WTC11 (cell line): ENCODE data around the gene NFIA. TPM values are rescaled to one million over a fixed set of nuclear protein-coding genes. Genes with fewer than 3 reads are reported as not detected.

Source experiments
- ATAC-seq: fragments of 200-7000 bp; cut with Tn5 transposase; 2 replicates; pipeline ENCODE4 v1.10.0; 2021; ENCODE audit warnings: mild to moderate bottlenecking, moderate library complexity
- CTCF ChIA-PET: fragments of 300-600 bp; sonication (Branson Sonifier 250); formaldehyde crosslinking; loops from one replicate; lab custom pipeline; 2021; ENCODE audit warnings: antibody characterized with exemption; lab: Charles Lee
- POLR2A ChIA-PET: fragments of 350-600 bp; sonication (Branson Sonifier 250); formaldehyde crosslinking; loops from one replicate; lab custom pipeline; 2021; ENCODE audit warnings: antibody characterized with exemption; lab: Charles Lee
- DNase-seq: peaks from one replicate; pipeline ENCODE4 v3.0.0; 2021; ENCODE audit warnings: low spot score
- H3K27ac Mint-ChIP-seq: 2 replicates; pipeline ENCODE4 v1.8.0; 2021; ENCODE audit warnings: mixed read lengths
- H3K27me3 Mint-ChIP-seq: 2 replicates; pipeline ENCODE4 v1.8.0; 2021; ENCODE audit warnings: low read depth, mild to moderate bottlenecking, moderate library complexity, mixed read lengths
- H3K36me3 Mint-ChIP-seq: 2 replicates; pipeline ENCODE4 v1.8.0; 2021; ENCODE audit warnings: mixed read lengths
- H3K4me1 Mint-ChIP-seq: 2 replicates; pipeline ENCODE4 v1.8.0; 2022; ENCODE audit warnings: mixed read lengths
- H3K4me3 Mint-ChIP-seq: 2 replicates; pipeline ENCODE4 v1.8.0; 2021; ENCODE audit warnings: mild to moderate bottlenecking, moderate library complexity, mixed read lengths
- H3K9me3 Mint-ChIP-seq: 2 replicates; pipeline ENCODE4 v1.8.0; 2021; ENCODE audit warnings: mixed read lengths
- CBFB ChIP-seq: sonication (generic); formaldehyde crosslinking; IDR thresholded peaks from 2 replicates; pipeline ENCODE4 v1.8.1; 2022; ENCODE audit warnings: mild to moderate bottlenecking, low read depth, missing genetic modification reagents
- EMX1 ChIP-seq: fragments of 250-450 bp; sonication (Bioruptor Pico); IDR thresholded peaks from 2 replicates; pipeline ENCODE4 v1.8.0; 2021; ENCODE audit warnings: mild to moderate bottlenecking
- ETV6 ChIP-seq: sonication (generic); formaldehyde crosslinking; IDR thresholded peaks from 2 replicates; pipeline ENCODE4 v1.8.1; 2022; ENCODE audit warnings: mild to moderate bottlenecking, missing genetic modification reagents
- GABPB1 ChIP-seq: sonication (generic); formaldehyde crosslinking; IDR thresholded peaks from 2 replicates; pipeline ENCODE4 v1.8.1; 2023; ENCODE audit warnings: mild to moderate bottlenecking, missing genetic modification reagents
- HMGA2 ChIP-seq: fragments of 250-450 bp; sonication (Bioruptor Pico); IDR thresholded peaks from 2 replicates; pipeline ENCODE4 v1.4.0; 2021; ENCODE audit warnings: mild to moderate bottlenecking, moderate library complexity
- JUN ChIP-seq: sonication (generic); formaldehyde crosslinking; IDR thresholded peaks from 2 replicates; pipeline ENCODE4 v1.8.0; 2023; ENCODE audit warnings: mild to moderate bottlenecking, missing genetic modification reagents
- MYBL2 ChIP-seq: sonication (generic); formaldehyde crosslinking; IDR thresholded peaks from 2 replicates; pipeline ENCODE4 v1.8.1; 2023; ENCODE audit warnings: mild to moderate bottlenecking, moderate library complexity, missing genetic modification reagents
- NR3C1 ChIP-seq: sonication (generic); formaldehyde crosslinking; conservative IDR thresholded peaks from 2 replicates; pipeline ENCODE4 v1.8.1; 2023; ENCODE audit warnings: low read depth, mild to moderate bottlenecking, missing genetic modification reagents
- SMAD4 ChIP-seq: sonication (generic); formaldehyde crosslinking; IDR thresholded peaks from 2 replicates; pipeline ENCODE4 v1.8.0; 2022; ENCODE audit warnings: mild to moderate bottlenecking, missing genetic modification reagents
- ZNF671 ChIP-seq: fragments of 250-450 bp; sonication (Bioruptor Pico); IDR thresholded peaks from 2 replicates; pipeline ENCODE4 v1.8.0; 2021; ENCODE audit warnings: mild to moderate bottlenecking
- total RNA-seq: library from RNA; stranded (reverse); gene quantifications from 3 replicates; pipeline ENCODE4 v1.2.3, GENCODE V29; 2021
- TF ChIP-seq, protein P1 (sequence below): sonication (generic); formaldehyde crosslinking; IDR thresholded peaks from 2 replicates; pipeline ENCODE4 v1.8.1; 2023; ENCODE audit warnings: mild to moderate bottlenecking, missing genetic modification reagents, moderate library complexity
- TF ChIP-seq, protein P2 (sequence below): sonication (generic); formaldehyde crosslinking; IDR thresholded peaks from 2 replicates; pipeline ENCODE4 v1.8.0; 2023; ENCODE audit warnings: mild to moderate bottlenecking, missing genetic modification reagents
- TF ChIP-seq, protein P3 (sequence below): sonication (generic); formaldehyde crosslinking; conservative IDR thresholded peaks from 2 replicates; pipeline ENCODE4 v1.8.1; 2022; ENCODE audit warnings: mild to moderate bottlenecking, missing genetic modification reagents
- TF ChIP-seq, protein P4 (sequence below): sonication (generic); formaldehyde crosslinking; IDR thresholded peaks from 2 replicates; pipeline ENCODE4 v1.8.1; 2022; ENCODE audit warnings: mild to moderate bottlenecking, missing genetic modification reagents, moderate library complexity, borderline replicate concordance
- TF ChIP-seq, protein P5 (sequence below): sonication (generic); formaldehyde crosslinking; IDR thresholded peaks from 2 replicates; pipeline ENCODE4 v1.8.0; 2022; ENCODE audit warnings: mild to moderate bottlenecking, missing genetic modification reagents
- TF ChIP-seq, protein P6 (sequence below): fragments of 250-450 bp; sonication (Bioruptor Pico); IDR thresholded peaks from 2 replicates; pipeline ENCODE4 v1.9.0; 2021; ENCODE audit warnings: mild to moderate bottlenecking
- TF ChIP-seq, protein P7 (sequence below): fragments of 250-450 bp; sonication (Bioruptor Pico); IDR thresholded peaks from 2 replicates; pipeline ENCODE4 v1.9.0; 2021; ENCODE audit warnings: moderate library complexity, mild to moderate bottlenecking, inconsistent platforms, borderline replicate concordance

NFIA gene
- total RNA-seq, 1 experiment from 2014 or later = 16.7 TPM

DNA sequence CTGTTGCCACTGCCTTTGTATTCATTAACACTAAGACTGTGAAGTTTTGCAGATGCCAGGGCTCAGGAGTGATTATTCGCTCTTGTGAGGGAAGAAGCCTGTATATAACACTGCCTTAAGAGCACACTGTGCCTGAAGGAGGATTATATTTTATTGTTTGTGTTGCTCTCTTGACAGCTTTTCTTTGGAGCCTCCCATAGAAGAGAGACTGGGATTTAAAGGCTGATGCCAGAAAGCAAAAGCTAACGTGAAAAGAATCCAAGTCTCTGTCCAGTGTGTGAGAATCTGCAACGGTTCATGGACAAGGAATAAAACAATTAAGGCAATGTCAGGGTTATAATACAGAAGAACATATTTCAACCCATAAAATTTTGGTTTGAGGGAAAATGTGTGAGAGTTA, 316.8 kb downstream of the NFIA start:
- no peak overlapping the region for H3K27ac Mint-ChIP-seq
- H3K27me3 Mint-ChIP-seq = no peaks in the 10 kb centered on the region
- peaks cover 12% of the 10 kb centered on the region for H3K4me1 Mint-ChIP-seq
- DNase-seq (no peak), ATAC-seq (no peak)
- CTCF ChIA-PET = no interaction called here
- TF ChIP-seq, protein P1, sequence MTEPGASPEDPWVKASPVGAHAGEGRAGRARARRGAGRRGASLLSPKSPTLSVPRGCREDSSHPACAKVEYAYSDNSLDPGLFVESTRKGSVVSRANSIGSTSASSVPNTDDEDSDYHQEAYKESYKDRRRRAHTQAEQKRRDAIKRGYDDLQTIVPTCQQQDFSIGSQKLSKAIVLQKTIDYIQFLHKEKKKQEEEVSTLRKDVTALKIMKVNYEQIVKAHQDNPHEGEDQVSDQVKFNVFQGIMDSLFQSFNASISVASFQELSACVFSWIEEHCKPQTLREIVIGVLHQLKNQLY (CRISPR knock-in tag) = no peak
- TF ChIP-seq, protein P2, sequence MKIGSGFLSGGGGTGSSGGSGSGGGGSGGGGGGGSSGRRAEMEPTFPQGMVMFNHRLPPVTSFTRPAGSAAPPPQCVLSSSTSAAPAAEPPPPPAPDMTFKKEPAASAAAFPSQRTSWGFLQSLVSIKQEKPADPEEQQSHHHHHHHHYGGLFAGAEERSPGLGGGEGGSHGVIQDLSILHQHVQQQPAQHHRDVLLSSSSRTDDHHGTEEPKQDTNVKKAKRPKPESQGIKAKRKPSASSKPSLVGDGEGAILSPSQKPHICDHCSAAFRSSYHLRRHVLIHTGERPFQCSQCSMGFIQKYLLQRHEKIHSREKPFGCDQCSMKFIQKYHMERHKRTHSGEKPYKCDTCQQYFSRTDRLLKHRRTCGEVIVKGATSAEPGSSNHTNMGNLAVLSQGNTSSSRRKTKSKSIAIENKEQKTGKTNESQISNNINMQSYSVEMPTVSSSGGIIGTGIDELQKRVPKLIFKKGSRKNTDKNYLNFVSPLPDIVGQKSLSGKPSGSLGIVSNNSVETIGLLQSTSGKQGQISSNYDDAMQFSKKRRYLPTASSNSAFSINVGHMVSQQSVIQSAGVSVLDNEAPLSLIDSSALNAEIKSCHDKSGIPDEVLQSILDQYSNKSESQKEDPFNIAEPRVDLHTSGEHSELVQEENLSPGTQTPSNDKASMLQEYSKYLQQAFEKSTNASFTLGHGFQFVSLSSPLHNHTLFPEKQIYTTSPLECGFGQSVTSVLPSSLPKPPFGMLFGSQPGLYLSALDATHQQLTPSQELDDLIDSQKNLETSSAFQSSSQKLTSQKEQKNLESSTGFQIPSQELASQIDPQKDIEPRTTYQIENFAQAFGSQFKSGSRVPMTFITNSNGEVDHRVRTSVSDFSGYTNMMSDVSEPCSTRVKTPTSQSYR = no peak
- TF ChIP-seq, protein P3, sequence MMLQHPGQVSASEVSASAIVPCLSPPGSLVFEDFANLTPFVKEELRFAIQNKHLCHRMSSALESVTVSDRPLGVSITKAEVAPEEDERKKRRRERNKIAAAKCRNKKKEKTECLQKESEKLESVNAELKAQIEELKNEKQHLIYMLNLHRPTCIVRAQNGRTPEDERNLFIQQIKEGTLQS (CRISPR knock-in tag) = no peak
- TF ChIP-seq GABPB1 = no peak
- TF ChIP-seq, all 79 proteins: peak for 0
- H3K36me3 Mint-ChIP-seq = no peaks in the 10 kb centered on the region
- POLR2A ChIA-PET = interaction anchor here (0.5 kb wide), 1 partner anchor 1577 kb away, joined by 3 read pairs; no protein-coding TSS in a partner anchor
- H3K4me3 Mint-ChIP-seq = no peak overlapping the region
- no peaks in the 10 kb centered on the region for H3K9me3 Mint-ChIP-seq

DNA sequence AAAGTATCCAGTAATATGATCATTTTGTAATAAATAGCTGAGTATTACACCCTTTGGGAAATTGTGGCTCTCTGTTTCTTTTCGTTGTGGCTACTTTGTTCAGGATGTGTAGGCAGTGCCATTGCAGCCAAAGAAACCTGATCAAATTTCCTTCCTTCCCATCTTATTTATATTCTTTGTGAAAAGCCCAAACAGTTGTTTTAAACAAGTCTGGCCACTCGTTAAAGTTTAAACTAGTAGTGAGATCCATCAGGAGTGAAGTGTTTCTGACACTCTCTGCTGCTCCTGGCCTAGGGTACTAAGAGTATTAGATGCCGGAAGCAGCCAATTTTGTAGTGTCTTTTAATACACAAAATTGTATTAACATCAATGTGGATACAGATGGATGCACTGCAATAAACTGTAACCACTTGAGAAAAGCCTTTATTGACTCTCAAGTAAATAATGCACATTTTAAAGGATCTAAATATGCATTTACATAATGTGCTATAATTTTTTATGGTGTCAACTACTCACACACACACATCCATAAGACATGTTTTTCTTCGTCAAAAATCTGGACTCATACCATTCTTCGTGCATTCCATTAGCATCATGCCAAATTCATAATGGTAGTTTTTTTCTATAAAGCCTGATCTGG, 317.9 kb downstream of the NFIA start:
- H3K36me3 Mint-ChIP-seq = no peaks in the 10 kb centered on the region
- no peak overlapping the region for H3K4me3 Mint-ChIP-seq
- no peak for ATAC-seq
- ChIA-PET CTCF (no interaction called here), POLR2A (no interaction called here)
- no peak for DNase-seq
- H3K27me3 Mint-ChIP-seq = no peaks in the 10 kb centered on the region
- peaks cover 12% of the 10 kb centered on the region for H3K4me1 Mint-ChIP-seq
- H3K27ac Mint-ChIP-seq = no peak overlapping the region
- no peaks in the 10 kb centered on the region for H3K9me3 Mint-ChIP-seq
- TF ChIP-seq SMAD4 = no peak
- TF ChIP-seq, protein P4, sequence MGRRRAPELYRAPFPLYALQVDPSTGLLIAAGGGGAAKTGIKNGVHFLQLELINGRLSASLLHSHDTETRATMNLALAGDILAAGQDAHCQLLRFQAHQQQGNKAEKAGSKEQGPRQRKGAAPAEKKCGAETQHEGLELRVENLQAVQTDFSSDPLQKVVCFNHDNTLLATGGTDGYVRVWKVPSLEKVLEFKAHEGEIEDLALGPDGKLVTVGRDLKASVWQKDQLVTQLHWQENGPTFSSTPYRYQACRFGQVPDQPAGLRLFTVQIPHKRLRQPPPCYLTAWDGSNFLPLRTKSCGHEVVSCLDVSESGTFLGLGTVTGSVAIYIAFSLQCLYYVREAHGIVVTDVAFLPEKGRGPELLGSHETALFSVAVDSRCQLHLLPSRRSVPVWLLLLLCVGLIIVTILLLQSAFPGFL = no peak
- no peak for TF ChIP-seq CBFB (CRISPR knock-in tag)
- TF ChIP-seq, protein P5, sequence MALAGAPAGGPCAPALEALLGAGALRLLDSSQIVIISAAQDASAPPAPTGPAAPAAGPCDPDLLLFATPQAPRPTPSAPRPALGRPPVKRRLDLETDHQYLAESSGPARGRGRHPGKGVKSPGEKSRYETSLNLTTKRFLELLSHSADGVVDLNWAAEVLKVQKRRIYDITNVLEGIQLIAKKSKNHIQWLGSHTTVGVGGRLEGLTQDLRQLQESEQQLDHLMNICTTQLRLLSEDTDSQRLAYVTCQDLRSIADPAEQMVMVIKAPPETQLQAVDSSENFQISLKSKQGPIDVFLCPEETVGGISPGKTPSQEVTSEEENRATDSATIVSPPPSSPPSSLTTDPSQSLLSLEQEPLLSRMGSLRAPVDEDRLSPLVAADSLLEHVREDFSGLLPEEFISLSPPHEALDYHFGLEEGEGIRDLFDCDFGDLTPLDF (CRISPR knock-in tag) = no peak
- no peak for TF ChIP-seq JUN (CRISPR knock-in tag)
- TF ChIP-seq ETV6 (CRISPR knock-in tag) = no peak
- TF ChIP-seq, protein P6, sequence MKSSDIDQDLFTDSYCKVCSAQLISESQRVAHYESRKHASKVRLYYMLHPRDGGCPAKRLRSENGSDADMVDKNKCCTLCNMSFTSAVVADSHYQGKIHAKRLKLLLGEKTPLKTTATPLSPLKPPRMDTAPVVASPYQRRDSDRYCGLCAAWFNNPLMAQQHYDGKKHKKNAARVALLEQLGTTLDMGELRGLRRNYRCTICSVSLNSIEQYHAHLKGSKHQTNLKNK (CRISPR knock-in tag) = no peak
- no peak for TF ChIP-seq ZNF671 (CRISPR knock-in tag)
- TF ChIP-seq, protein P7, sequence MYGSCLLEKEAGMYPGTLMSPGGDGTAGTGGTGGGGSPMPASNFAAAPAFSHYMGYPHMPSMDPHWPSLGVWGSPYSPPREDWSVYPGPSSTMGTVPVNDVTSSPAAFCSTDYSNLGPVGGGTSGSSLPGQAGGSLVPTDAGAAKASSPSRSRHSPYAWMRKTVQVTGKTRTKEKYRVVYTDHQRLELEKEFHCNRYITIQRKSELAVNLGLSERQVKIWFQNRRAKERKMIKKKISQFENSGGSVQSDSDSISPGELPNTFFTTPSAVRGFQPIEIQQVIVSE = no peak
- no peak for TF ChIP-seq EMX1 (CRISPR knock-in tag)
- TF ChIP-seq HMGA2 = no peak
- TF ChIP-seq MYBL2 (CRISPR knock-in tag) = no peak
- TF ChIP-seq NR3C1 (CRISPR knock-in tag) = no peak
- TF ChIP-seq, all 79 proteins: peak for 0
